Stimulated activated CD4-positive, alpha-beta T cell treated with anti-CD3 and anti-CD28 coated beads, Interleukin-2, amount 100 ng/mL, for 24 hours (primary cell): ENCODE measurements around the gene SCPEP1.
"Not testable (repeated sequence)": the region's sequence is repeated elsewhere in the genome, so short reads cannot be mapped to it uniquely, and the experiment has no call there.

ENCODE experiments used
- DNase-seq, 2 donors: peaks; one replicate each; pipeline ENCODE4 v3.0.0-alpha.2; 2020

Gene SCPEP1

DNA sequence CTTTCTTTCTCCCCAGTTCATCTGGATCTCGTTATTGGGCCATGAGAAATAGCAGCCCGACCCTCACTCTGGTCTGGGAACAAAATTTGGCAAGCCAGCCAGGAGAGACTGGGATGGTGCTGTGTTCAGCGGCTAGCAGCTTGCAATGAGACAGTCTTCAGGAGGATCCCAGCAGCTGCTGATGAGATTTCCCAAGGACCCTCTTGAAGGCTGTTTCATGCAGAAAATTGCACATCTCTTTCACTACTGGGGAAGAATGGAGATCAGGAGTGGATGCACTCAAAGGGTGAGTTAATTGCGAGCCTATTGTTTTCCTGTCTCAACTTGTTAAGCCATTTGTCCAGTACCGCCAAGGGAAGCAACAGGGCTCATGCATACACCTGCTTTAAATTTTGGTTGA, 11.6 kb upstream of the SCPEP1 start:
- no peak for DNase-seq

- DNase-seq: no peak
Observed at GRCh38 chr17:56970974-56971373, 7.0 kb upstream of the SCPEP1 start.

GRCh38 chr17:56972111-56972730, 5.7 kb upstream of the SCPEP1 start:
- no peak for DNase-seq

GRCh38 chr17:56973520-56973919, 4.4 kb upstream of the SCPEP1 start:
- DNase-seq: no peak

DNA sequence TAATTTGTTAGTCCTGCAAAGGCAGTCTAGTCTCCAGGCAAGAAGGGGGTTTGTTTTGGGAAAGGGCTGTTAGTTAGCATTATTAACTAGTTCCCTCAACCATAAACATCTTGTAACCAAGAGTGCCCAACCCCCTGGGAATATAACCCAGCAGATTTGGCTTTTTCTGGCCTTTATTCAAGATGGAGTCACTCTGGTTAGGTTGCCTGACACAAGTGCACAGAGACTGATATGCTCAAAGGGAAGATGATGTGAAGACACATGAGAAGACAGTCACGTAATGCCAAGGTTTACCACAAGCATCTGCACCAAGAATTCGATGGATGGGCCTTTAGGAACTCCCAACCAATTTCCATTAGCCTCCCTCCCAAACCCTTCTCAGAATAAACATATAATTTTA, 3.9 kb upstream of the SCPEP1 start:
- no peak for DNase-seq

- DNase-seq: no peak
Observed at GRCh38 chr17:56975656-56976055, 2.3 kb upstream of the SCPEP1 start.

GRCh38 chr17:56976941-56977608, 856 bp upstream of the SCPEP1 start:
- DNase-seq: no peak

- no peak for DNase-seq
Observed at GRCh38 chr17:56978441-56979090, 635 bp downstream of the SCPEP1 start.

- no peak for DNase-seq
Observed at GRCh38 chr17:56979091-56979480, 1.2 kb downstream of the SCPEP1 start.

DNA sequence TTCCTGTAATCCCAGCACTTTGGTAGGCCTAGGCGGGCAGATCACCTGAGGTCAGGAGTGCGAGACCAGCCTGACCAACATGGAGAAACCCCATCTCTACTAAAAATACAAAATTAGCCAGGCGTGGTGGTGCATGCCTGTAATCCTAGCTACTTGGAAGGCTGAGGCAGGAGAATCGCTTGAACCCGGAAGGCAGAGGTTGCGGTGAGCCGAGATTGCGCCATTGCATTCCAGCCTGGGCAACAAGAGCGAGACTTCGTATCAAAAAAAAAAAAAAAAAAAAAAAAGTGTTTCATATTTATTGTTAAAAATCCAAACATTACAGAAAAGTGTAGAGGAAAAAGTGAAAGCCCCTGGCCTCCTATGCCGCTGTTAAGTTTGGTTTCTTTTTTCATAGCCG, 2.6 kb downstream of the SCPEP1 start:
- DNase-seq: not testable (repeated sequence)

GRCh38 chr17:56982312-56982711, 4.4 kb downstream of the SCPEP1 start:
- no peak for DNase-seq

- DNase-seq: no peak
Observed at GRCh38 chr17:56983366-56983765, 5.4 kb downstream of the SCPEP1 start.

DNA sequence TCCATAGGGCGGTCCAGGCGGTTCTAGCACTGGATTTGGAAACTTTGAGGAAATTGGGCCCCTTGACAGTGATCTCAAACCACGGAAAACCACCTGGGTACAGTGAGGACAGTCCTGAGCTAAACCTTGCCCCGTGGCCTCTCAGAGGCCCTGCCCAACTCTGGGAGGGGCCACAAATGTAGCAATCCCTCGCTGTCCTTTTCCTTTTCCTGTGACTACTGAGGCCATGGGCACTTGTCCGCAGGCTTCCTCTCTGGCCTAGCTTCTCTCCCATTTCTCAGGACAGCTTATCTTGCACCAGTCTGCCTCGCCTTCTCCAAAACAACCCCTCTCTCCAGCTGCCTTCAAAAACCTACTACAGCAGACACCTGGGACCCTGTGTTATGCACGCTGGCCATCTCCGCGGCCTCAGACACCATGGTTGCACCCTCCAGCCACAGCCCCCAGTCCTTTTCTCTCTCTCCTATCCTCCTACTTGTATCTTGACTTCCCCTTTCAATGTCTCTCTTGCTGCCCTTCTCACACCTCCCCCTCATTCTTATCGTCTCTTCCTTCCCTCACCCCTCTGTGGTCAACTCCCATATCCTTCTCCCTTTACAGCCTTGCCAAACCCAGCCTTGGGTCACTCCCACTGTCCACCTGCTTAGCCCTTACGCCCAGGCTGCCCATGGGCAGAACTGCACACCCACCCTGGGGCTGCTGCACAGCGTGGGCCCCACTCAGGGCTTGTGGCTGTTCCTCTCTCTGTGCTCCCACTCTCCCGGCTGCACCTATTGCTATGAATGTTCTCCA, 7.6 kb downstream of the SCPEP1 start:
- no peak for DNase-seq

DNA sequence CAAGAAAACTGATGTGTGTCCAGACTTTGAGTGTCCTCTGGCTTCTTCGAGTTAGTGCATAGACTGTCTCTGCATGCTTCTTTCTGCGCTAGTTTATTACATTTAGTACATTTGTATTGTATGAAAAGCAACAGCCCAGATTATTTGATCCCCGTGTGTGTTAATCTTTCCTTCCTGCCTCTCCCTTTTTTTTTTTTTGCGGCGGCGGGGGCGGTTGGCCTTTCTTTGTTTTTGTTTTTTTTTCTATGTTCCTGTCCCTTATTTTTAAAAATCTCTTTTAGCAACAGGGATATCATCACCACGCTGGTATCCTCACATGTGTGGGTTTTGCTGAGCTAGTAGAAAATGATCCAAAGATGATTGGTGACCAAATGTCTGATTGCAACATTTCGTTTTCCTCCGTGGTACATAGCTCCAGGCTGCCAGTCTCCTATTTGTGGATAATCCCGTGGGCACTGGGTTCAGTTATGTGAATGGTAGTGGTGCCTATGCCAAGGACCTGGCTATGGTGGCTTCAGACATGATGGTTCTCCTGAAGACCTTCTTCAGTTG, 9.4 kb downstream of the SCPEP1 start:
- DNase-seq: no peak

DNA sequence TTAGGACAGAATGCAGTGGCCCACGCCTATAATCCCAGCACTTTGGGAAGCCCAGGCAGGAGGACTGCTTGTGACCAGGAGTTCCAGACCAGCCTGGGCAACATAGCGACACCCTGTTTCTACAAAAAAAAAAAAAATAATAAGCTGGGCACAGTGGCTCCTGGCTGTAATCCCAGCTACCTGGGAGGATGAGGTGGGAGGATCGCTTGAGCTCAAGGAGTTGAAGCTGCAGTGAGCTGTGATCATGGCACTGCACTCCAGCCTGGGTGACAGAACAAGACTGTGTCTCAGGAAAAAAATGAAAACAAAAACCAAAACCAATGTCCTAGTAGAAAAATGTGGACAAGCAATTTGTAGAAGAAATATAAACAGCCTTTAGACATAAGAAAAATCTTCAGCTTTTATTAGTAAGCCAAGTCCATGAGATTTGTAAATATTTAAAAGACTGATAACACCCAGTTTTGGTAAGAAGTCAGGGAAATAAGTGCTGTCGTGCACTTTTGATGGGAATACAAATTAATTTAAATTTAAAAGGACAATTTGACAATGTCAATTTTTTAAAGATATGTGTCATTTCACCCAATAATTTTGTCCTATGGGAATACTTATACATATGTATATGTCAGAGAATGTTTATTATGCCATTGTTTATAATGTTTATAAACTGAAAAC, 11.1 kb downstream of the SCPEP1 start:
- no peak for DNase-seq

- DNase-seq: no peak
Observed at GRCh38 chr17:56992364-56992763, 14.4 kb downstream of the SCPEP1 start.

DNA sequence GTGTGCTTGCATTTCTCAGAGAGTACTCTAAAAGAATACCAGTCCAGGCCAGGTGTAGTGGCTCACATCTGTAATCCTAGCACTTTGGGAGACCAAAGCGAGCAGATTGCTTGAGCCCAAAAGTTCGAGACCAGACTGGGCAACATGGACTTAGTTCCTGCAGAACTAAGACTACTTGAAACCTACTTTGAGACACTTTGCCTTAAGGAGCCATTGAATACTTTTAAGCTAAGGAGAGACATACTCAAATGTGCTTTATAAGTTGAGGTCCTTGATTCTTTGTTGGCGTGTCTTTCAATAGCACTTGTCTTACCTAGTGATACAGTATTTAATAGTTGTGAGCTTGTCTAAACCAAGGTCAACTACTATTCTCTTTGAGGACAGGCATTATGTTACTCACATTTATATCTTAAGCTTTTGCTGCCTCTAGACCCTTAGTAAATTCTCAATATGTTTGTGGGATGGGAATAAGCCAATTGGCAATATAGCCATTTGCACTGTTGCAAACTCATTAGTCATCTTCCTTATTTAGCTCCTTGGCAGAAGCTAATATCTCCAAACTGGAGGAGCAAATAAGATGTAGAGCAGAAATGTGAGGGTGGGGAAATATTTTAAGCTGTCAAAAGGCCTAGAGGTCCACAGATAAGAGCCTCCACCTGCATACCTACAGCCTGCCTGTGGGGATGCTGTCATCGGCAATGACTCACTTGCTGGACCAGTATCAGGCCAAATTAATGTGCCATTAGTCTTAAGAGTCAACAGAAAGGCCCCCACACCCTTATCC, 16.3 kb downstream of the SCPEP1 start:
- DNase-seq: no peak

DNA sequence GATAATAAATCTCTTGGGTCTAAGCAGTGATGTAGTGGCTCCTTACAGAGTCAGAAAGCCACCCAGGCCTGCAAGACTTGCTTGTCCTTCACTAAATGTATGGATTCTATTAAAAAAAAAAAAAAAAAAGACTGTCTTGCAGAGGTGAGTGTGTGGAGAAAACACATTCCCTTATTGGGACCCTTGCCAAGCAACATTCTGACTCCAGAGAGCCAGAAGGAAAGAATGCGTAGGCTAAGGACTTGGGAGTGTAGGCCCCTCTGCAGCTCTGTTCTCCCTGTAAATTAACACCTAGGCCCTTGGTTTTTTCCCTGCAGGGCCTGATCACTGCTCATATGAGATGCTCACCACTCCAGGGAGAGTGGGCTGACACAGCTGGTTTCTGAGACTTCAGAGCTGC, 17.8 kb downstream of the SCPEP1 start:
- DNase-seq: no peak

DNA sequence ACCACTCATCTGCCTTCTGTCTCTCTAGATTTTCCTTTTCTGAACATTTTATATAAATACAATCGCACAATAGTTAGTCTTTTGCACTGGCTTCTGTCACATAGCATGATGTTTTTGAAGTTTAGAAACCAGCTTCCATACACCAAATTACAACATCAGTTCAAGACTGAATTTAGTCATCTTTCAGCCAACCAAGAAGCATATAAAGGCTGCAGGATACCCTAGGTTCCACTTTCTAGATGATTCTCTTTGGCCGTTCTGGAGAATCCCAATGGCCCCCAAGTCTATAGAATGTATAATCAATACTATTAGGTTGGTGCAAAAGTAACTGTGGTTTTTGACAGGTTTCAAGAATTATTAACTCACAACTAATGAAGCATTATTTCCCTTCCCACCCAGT, 19.4 kb downstream of the SCPEP1 start:
- no peak for DNase-seq

DNA sequence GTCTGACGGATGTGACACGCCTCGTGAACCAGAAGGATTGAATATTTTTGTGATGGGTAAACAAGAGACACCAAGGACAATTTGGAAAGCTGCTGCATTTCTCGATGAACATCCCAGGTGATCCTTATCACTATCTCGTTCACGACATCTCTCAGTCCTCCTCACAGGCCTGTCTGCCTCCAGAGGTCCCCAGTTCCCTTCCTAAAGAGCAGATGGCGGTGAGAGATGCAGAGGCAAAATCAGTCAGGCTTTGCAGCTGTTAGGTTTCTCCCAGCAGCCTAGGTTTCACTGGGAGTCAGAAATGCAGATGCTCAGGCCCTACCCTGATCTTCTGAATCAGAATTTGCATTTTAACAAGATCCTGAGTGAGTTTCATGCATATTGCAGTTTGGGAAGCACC, 23.6 kb downstream of the SCPEP1 start:
- DNase-seq: no peak

- no peak for DNase-seq
Observed at GRCh38 chr17:57002904-57003303, 25.0 kb downstream of the SCPEP1 start.
